ENCODE measurements around the gene SCART1. TPM values are rescaled to one million over a fixed set of nuclear protein-coding genes. Genes with fewer than 3 reads are reported as not detected.

The SCART1 gene
- total and polyA plus RNA-seq, 2 of the 4 experiments (the other 2 are of a cell fraction): 0.54 to 2.1 TPM

DNA sequence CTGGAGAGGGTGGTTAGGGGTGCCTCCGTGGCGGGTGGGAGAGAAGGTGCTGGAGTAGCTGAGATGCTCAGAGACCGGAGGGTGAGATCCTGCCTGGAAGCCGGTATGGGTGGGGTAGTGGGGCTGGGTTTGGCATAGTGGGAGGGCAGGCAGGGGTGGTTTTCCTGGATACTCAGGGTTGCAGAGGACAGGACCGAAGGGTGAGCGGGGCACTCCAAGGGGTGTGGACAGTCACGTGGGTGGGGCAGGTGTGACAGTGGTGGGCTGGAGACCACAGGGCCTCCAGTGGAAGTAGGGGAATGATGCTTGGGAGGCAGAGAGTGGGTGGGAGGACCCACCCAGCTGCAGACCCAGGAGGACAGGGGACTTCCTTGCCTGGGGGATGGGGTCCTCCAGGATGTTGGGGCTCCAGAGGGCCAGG, 1.9 kb downstream of the SCART1 start:
- Histone ChIP-seq H3K14ac (replicated peaks; ENCODE audit: low read depth, low read length) (no peak overlapping the region), H4K91ac (ENCODE audit: insufficient read depth, low read depth, low read length) (no peak overlapping the region), H3K56ac (ENCODE audit: extremely low read depth, insufficient read depth, low read length) (no peak overlapping the region), H4K5ac (ENCODE audit: low read depth, low read length) (no peak overlapping the region), H2AK9ac (replicated peaks; ENCODE audit: low read depth, low read length, poor library complexity) (no peak overlapping the region), H3K4me3 (ENCODE audit: insufficient read depth, low read depth, low read length) (no peak overlapping the region), H2BK120ac (ENCODE audit: low read depth, low read length) (no peak overlapping the region), H2BK15ac (ENCODE audit: low read depth, low read length) (no peak overlapping the region), H3K4me2 (ENCODE audit: low read depth, low read length) (no peak overlapping the region), H3K4me1 (ENCODE audit: control insufficient read depth, insufficient read depth, low read length) (no peaks in the 10 kb centered on the region), H2AK5ac (ENCODE audit: low read depth, low read length) (no peak overlapping the region), H3K9me3 (ENCODE audit: control insufficient read depth, insufficient read depth, low read length) (no peaks in the 10 kb centered on the region), H3K27ac (ENCODE audit: insufficient read depth, low read length) (no peak overlapping the region), H3K4ac (ENCODE audit: low read depth, low read length) (no peak overlapping the region), H4K8ac (ENCODE audit: low read depth in 2 of 2, low read length in 2 of 2) (no peak overlapping the region), H2AFZ (replicated peaks; ENCODE audit: low read length, poor library complexity) (peak overlapping the region; percentile 14), H3K18ac (ENCODE audit: low read depth, low read length) (no peak overlapping the region), H2BK5ac (ENCODE audit: low read depth, low read length, poor library complexity, severe bottlenecking) (no peak overlapping the region), H3K9ac (ENCODE audit: low read depth, low read length) (no peak overlapping the region), H3K23ac (ENCODE audit: low read depth, low read length) (no peak overlapping the region), H3K9me1 (ENCODE audit: insufficient read depth, low read length) (no peaks in the 10 kb centered on the region), H4K20me1 (ENCODE audit: insufficient read depth, low read length) (no peaks in the 10 kb centered on the region), H3K79me1 (ENCODE audit: low read depth in 1 of 2, low read length in 2 of 2) (no peaks in the 10 kb centered on the region), H3K36me3 (ENCODE audit: control insufficient read depth, insufficient read depth, low read length) (no peaks in the 10 kb centered on the region), H2BK20ac (ENCODE audit: low read depth, low read length) (no peak overlapping the region), H3K27me3 (ENCODE audit: control insufficient read depth, insufficient read depth, low read length) (no peaks in the 10 kb centered on the region)
- 100% methylated on average over 1 of the region's 7 CpGs; no CpG with 5 or more reads in 1 of the 2 experiments for WGBS, 2 experiments (ENCODE audit: extremely low coverage in 2 of 2, insufficient read length in 1 of 2)
- no peak for DNase-seq
- CTCF ChIA-PET: no interaction called here
- POLR2A ChIA-PET (ENCODE audit: unreplicated experiment): no interaction called here
- in situ Hi-C loops (cut with MboI; ENCODE audit: low sequenced_read_pairs): no loop called here
- intact Hi-C loops (cut with micrococcal nuclease): no loop called here
- ATAC-seq (ENCODE audit: low read depth): no peak
- TF ChIP-seq CEBPB (IDR thresholded peaks at IDR 0.05; ENCODE audit: low read depth, low read length): no peak
- no peak for TF ChIP-seq POLR2A (IDR thresholded peaks at IDR 0.05; ENCODE audit: low read depth, low read length)
- TF ChIP-seq, protein P1, sequence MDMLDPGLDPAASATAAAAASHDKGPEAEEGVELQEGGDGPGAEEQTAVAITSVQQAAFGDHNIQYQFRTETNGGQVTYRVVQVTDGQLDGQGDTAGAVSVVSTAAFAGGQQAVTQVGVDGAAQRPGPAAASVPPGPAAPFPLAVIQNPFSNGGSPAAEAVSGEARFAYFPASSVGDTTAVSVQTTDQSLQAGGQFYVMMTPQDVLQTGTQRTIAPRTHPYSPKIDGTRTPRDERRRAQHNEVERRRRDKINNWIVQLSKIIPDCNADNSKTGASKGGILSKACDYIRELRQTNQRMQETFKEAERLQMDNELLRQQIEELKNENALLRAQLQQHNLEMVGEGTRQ (IDR thresholded peaks at IDR 0.05; ENCODE audit: low read depth, low read length): no peak
- no peak for TF ChIP-seq FOS (IDR thresholded peaks at IDR 0.05; ENCODE audit: low read depth, low read length)
- no peak for TF ChIP-seq MAZ (IDR thresholded peaks at IDR 0.05; ENCODE audit: borderline replicate concordance, low read depth, low read length)
- no peak for TF ChIP-seq MXI1 (IDR thresholded peaks at IDR 0.05; ENCODE audit: borderline replicate concordance, low read depth, low read length)
- no peak for TF ChIP-seq BHLHE40 (IDR thresholded peaks at IDR 0.05; ENCODE audit: low read depth, low read length)
- no peak for TF ChIP-seq SMC3 (IDR thresholded peaks at IDR 0.05; ENCODE audit: low read depth, low read length)
- TF ChIP-seq, protein P2, sequence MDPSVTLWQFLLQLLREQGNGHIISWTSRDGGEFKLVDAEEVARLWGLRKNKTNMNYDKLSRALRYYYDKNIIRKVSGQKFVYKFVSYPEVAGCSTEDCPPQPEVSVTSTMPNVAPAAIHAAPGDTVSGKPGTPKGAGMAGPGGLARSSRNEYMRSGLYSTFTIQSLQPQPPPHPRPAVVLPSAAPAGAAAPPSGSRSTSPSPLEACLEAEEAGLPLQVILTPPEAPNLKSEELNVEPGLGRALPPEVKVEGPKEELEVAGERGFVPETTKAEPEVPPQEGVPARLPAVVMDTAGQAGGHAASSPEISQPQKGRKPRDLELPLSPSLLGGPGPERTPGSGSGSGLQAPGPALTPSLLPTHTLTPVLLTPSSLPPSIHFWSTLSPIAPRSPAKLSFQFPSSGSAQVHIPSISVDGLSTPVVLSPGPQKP (IDR thresholded peaks at IDR 0.05; ENCODE audit: borderline replicate concordance, low read depth, low read length): no peak
- no peak for TF ChIP-seq CHD1 (IDR thresholded peaks at IDR 0.05; ENCODE audit: low read depth, low read length)
- no peak for TF ChIP-seq RAD21 (IDR thresholded peaks at IDR 0.05; ENCODE audit: low read length)
- TF ChIP-seq MAFK (IDR thresholded peaks at IDR 0.05; ENCODE audit: low read depth, low read length): no peak
- TF ChIP-seq, protein P3, sequence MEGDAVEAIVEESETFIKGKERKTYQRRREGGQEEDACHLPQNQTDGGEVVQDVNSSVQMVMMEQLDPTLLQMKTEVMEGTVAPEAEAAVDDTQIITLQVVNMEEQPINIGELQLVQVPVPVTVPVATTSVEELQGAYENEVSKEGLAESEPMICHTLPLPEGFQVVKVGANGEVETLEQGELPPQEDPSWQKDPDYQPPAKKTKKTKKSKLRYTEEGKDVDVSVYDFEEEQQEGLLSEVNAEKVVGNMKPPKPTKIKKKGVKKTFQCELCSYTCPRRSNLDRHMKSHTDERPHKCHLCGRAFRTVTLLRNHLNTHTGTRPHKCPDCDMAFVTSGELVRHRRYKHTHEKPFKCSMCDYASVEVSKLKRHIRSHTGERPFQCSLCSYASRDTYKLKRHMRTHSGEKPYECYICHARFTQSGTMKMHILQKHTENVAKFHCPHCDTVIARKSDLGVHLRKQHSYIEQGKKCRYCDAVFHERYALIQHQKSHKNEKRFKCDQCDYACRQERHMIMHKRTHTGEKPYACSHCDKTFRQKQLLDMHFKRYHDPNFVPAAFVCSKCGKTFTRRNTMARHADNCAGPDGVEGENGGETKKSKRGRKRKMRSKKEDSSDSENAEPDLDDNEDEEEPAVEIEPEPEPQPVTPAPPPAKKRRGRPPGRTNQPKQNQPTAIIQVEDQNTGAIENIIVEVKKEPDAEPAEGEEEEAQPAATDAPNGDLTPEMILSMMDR (conservative IDR thresholded peaks at IDR 0.05; ENCODE audit: low read depth, low read length): no peak
- TF ChIP-seq RCOR1 (IDR thresholded peaks at IDR 0.05; ENCODE audit: insufficient replicate concordance, low read length): no peak
- TF ChIP-seq RFX5 (IDR thresholded peaks at IDR 0.05; ENCODE audit: low read depth, low read length): no peak
- TF ChIP-seq NFE2L2 (IDR thresholded peaks at IDR 0.05; ENCODE audit: low read depth, low read length): no peak
- dilution Hi-C loops (cut with HindIII; ENCODE audit: low sequenced_read_pairs, unreplicated experiment): no loop called here
- BruUV-seq (replicated peaks): no TSS peak
